NT2/D1 (cell line): ENCODE results near the gene SLC38A8.

ENCODE experiments used
- SUZ12 ChIP-seq: IDR thresholded peaks from 2 replicates; pipeline ENCODE4 v1.6.1; 2011; ENCODE audit not compliant: insufficient read length, insufficient read depth; ENCODE audit errors: extremely low read depth
- ZNF274 ChIP-seq: IDR thresholded peaks from 2 replicates; pipeline ENCODE4 v1.6.1; 2011; ENCODE audit warnings: mild to moderate bottlenecking, low read depth, low read length

DNA sequence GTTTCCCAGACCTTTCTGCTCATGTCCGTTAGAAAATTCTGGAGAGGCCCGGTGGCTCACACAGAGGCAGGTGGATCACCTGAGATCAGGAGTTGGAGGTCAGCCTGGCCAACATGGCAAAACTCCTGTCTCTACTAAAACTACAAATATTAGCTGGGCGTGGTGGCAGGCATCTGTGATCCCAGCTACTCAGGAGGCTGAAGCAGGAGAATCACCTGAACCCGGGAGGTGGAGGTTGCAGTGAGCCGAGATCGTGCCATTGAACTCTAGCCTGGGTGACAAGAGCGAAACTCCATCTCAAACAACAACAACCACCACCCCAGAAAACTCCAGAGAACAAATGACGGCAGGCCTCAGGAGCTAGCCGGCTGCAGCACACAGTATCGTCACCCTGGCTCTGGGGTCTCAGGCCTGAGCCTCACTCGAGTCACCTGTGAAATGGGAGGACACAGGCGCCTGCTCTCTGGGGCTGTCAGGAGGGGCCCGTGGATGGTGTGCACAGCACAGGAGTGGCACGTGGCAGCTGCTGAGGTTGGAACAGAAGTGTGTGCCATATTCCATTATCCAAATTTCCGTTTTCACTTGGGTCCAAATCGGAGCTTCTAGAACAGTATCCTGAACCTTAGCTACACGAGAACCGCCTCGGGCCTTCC lies 3.3 kb upstream of the SLC38A8 start:
- TF ChIP-seq ZNF274 = no peak
- TF ChIP-seq SUZ12 = no peak
